Measurements from ENCODE around the gene UBE2N. TPM values are rescaled to one million over a fixed set of nuclear protein-coding genes. Genes with fewer than 3 reads are reported as not detected.

UBE2N gene
- total and polyA plus RNA-seq, 2 experiments from 2014 or later = 154 to 385 TPM

DNA sequence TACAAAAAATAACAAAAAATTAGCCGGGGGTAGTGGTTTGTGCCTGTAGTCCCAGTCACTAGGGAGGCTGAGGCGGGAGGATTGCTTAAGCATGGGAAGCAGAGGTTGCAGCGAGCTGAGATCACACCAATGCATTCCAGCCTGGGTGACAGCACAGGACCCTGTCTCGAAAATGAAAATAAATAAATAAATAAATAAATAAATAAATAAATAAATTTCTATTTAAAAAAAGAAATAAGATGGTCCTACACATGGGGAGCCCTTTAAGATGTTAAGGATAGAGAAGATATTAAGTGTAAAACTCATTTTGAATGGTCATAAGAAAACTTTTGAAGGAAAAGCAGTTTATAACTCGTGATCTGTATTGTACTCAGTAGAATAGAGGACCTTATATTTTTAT, 17.4 kb upstream of the UBE2N start:
- no peaks in the 10 kb centered on the region for H3K4me1 Mint-ChIP-seq
- Histone ChIP-seq H3K27me3 (ENCODE audit: insufficient read depth) (no peaks in the 10 kb centered on the region), H3K4me3 (no peak overlapping the region), H3K27ac (ENCODE audit: low read depth) (no peak overlapping the region), H2AFZ (no peak overlapping the region), H3K9me2 (ENCODE audit: insufficient read depth) (no peaks in the 10 kb centered on the region), H3K36me3 (ENCODE audit: insufficient read depth) (no peaks in the 10 kb centered on the region), H3K4me1 (ENCODE audit: insufficient read depth) (no peaks in the 10 kb centered on the region), H3K79me2 (replicated peaks; ENCODE audit: insufficient read depth) (no peaks in the 10 kb centered on the region), H3F3A (replicated peaks; ENCODE audit: low read depth) (no peaks in the 10 kb centered on the region), H3K4me2 (no peak overlapping the region), H4K20me1 (replicated peaks; ENCODE audit: insufficient read depth) (no peaks in the 10 kb centered on the region; the same call in 1 of the 2 replicates)
- H3K4me3 Mint-ChIP-seq = no peak overlapping the region
- no peaks in the 10 kb centered on the region for H3K36me3 Mint-ChIP-seq (ENCODE audit: low read depth)
- ATAC-seq (no peak), DNase-seq (ENCODE audit: low spot score) (no peak)
- peaks cover 5% of the 10 kb centered on the region for H3K27me3 Mint-ChIP-seq (ENCODE audit: insufficient read depth, low read depth, poor library complexity)
- H3K27ac Mint-ChIP-seq = no peak overlapping the region
- no peaks in the 10 kb centered on the region for H3K9me3 Mint-ChIP-seq
- TF ChIP-seq, protein P1, sequence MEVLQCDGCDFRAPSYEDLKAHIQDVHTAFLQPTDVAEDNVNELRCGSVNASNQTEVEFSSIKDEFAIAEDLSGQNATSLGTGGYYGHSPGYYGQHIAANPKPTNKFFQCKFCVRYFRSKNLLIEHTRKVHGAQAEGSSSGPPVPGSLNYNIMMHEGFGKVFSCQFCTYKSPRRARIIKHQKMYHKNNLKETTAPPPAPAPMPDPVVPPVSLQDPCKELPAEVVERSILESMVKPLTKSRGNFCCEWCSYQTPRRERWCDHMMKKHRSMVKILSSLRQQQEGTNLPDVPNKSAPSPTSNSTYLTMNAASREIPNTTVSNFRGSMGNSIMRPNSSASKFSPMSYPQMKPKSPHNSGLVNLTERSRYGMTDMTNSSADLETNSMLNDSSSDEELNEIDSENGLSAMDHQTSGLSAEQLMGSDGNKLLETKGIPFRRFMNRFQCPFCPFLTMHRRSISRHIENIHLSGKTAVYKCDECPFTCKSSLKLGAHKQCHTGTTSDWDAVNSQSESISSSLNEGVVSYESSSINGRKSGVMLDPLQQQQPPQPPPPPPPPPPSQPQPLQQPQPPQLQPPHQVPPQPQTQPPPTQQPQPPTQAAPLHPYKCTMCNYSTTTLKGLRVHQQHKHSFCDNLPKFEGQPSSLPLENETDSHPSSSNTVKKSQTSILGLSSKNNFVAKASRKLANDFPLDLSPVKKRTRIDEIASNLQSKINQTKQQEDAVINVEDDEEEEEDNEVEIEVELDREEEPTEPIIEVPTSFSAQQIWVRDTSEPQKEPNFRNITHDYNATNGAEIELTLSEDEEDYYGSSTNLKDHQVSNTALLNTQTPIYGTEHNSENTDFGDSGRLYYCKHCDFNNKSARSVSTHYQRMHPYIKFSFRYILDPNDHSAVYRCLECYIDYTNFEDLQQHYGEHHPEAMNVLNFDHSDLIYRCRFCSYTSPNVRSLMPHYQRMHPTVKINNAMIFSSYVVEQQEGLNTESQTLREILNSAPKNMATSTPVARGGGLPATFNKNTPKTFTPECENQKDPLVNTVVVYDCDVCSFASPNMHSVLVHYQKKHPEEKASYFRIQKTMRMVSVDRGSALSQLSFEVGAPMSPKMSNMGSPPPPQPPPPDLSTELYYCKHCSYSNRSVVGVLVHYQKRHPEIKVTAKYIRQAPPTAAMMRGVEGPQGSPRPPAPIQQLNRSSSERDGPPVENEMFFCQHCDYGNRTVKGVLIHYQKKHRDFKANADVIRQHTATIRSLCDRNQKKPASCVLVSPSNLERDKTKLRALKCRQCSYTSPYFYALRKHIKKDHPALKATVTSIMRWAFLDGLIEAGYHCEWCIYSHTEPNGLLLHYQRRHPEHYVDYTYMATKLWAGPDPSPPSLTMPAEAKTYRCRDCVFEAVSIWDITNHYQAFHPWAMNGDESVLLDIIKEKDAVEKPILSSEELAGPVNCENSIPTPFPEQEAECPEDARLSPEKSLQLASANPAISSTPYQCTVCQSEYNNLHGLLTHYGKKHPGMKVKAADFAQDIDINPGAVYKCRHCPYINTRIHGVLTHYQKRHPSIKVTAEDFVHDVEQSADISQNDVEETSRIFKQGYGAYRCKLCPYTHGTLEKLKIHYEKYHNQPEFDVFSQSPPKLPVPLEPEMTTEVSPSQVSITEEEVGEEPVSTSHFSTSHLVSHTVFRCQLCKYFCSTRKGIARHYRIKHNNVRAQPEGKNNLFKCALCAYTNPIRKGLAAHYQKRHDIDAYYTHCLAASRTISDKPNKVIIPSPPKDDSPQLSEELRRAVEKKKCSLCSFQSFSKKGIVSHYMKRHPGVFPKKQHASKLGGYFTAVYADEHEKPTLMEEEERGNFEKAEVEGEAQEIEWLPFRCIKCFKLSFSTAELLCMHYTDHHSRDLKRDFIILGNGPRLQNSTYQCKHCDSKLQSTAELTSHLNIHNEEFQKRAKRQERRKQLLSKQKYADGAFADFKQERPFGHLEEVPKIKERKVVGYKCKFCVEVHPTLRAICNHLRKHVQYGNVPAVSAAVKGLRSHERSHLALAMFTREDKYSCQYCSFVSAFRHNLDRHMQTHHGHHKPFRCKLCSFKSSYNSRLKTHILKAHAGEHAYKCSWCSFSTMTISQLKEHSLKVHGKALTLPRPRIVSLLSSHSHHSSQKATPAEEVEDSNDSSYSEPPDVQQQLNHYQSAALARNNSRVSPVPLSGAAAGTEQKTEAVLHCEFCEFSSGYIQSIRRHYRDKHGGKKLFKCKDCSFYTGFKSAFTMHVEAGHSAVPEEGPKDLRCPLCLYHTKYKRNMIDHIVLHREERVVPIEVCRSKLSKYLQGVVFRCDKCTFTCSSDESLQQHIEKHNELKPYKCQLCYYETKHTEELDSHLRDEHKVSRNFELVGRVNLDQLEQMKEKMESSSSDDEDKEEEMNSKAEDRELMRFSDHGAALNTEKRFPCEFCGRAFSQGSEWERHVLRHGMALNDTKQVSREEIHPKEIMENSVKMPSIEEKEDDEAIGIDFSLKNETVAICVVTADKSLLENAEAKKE (CRISPR knock-in tag; IDR thresholded peaks at IDR 0.05) = no peak
- no peak for TF ChIP-seq CTCF (conservative IDR thresholded peaks at IDR 0.05; ENCODE audit: low read depth in 2 of 2)
- no peak for TF ChIP-seq REST (IDR thresholded peaks at IDR 0.05; ENCODE audit: unreplicated experiment)
- no peak for TF ChIP-seq POLR2AphosphoS5 (IDR thresholded peaks at IDR 0.05; ENCODE audit: low read depth)
- TF ChIP-seq ZNF114 (CRISPR knock-in tag; IDR thresholded peaks at IDR 0.05) = no peak
- no peak for TF ChIP-seq JUNB (IDR thresholded peaks at IDR 0.05; ENCODE audit: unreplicated experiment)
- TF ChIP-seq STAT1 (IDR thresholded peaks at IDR 0.05; ENCODE audit: unreplicated experiment) = no peak
- TF ChIP-seq EZH2 (IDR thresholded peaks at IDR 0.05; ENCODE audit: low read depth, unreplicated experiment) = no peak
- TF ChIP-seq, protein P2, sequence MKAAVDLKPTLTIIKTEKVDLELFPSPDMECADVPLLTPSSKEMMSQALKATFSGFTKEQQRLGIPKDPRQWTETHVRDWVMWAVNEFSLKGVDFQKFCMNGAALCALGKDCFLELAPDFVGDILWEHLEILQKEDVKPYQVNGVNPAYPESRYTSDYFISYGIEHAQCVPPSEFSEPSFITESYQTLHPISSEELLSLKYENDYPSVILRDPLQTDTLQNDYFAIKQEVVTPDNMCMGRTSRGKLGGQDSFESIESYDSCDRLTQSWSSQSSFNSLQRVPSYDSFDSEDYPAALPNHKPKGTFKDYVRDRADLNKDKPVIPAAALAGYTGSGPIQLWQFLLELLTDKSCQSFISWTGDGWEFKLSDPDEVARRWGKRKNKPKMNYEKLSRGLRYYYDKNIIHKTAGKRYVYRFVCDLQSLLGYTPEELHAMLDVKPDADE (IDR thresholded peaks at IDR 0.05) = no peak
- TF ChIP-seq NANOG (IDR thresholded peaks at IDR 0.05; ENCODE audit: borderline replicate concordance) = no peak
- no peak for TF ChIP-seq EZH2phosphoT487 (IDR thresholded peaks at IDR 0.05; ENCODE audit: unreplicated experiment)
- no peak for TF ChIP-seq ZNF331 (CRISPR knock-in tag; IDR thresholded peaks at IDR 0.05; ENCODE audit: low read depth)
- no peak for TF ChIP-seq CREB1 (CRISPR knock-in tag; IDR thresholded peaks at IDR 0.05; ENCODE audit: low read depth)

All from GM23338 (cell line).